ENCODE measurements around the gene KIAA0753. TPM values are rescaled to one million over a fixed set of nuclear protein-coding genes. Genes with fewer than 3 reads are reported as not detected.

KIAA0753 gene
- total and polyA plus RNA-seq, 8 donors: 3.8 to 138 (median 17.6) TPM

DNA sequence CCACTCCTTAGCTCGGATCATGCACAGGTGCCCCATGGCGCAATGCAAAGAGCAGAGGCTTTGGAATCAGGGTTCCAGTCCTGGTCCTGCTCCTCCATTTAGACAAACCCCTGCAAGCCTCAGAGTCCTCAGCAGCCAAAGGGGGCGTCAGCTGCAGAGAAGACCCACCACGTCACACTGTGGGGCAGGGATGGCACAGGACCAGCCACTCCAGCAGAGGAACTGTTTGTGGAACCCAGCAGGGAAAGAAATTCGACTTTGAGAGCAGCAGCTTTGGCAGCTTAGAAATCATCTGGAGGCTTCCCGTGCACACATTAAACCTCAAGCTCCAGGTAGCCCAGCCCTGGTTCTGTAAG lies 36.3 kb upstream of the KIAA0753 start:
- 46 to 67% (median 57%) methylated on average over 1 to 6 of the region's 6 CpGs for WGBS, 5 donors
- TF ChIP-seq EP300 (IDR thresholded peaks at IDR 0.05) (no peak), POLR2A (IDR thresholded peaks at IDR 0.05) (no peak), POLR2AphosphoS5 (IDR thresholded peaks at IDR 0.05) (no peak)
- TF ChIP-seq, protein P1, sequence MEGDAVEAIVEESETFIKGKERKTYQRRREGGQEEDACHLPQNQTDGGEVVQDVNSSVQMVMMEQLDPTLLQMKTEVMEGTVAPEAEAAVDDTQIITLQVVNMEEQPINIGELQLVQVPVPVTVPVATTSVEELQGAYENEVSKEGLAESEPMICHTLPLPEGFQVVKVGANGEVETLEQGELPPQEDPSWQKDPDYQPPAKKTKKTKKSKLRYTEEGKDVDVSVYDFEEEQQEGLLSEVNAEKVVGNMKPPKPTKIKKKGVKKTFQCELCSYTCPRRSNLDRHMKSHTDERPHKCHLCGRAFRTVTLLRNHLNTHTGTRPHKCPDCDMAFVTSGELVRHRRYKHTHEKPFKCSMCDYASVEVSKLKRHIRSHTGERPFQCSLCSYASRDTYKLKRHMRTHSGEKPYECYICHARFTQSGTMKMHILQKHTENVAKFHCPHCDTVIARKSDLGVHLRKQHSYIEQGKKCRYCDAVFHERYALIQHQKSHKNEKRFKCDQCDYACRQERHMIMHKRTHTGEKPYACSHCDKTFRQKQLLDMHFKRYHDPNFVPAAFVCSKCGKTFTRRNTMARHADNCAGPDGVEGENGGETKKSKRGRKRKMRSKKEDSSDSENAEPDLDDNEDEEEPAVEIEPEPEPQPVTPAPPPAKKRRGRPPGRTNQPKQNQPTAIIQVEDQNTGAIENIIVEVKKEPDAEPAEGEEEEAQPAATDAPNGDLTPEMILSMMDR (IDR thresholded peaks at IDR 0.05): no peak
- Histone ChIP-seq H3K4me1 (peaks cover 0 to 18% (median 15%) of the 10 kb centered on the region in 4 donors), H3K27ac (no peak overlapping the region), H3K36me3 (no peaks in the 10 kb centered on the region), H3K9me3 (no peaks in the 10 kb centered on the region), H3K4me3 (no peak overlapping the region), H3K27me3 (peaks cover 0 to 38% (median 3%) of the 10 kb centered on the region in 3 donors)
- intact Hi-C loops (cut with DNase I; ENCODE audit: low total_unique reads): no loop called here
- no peak for DNase-seq

DNA sequence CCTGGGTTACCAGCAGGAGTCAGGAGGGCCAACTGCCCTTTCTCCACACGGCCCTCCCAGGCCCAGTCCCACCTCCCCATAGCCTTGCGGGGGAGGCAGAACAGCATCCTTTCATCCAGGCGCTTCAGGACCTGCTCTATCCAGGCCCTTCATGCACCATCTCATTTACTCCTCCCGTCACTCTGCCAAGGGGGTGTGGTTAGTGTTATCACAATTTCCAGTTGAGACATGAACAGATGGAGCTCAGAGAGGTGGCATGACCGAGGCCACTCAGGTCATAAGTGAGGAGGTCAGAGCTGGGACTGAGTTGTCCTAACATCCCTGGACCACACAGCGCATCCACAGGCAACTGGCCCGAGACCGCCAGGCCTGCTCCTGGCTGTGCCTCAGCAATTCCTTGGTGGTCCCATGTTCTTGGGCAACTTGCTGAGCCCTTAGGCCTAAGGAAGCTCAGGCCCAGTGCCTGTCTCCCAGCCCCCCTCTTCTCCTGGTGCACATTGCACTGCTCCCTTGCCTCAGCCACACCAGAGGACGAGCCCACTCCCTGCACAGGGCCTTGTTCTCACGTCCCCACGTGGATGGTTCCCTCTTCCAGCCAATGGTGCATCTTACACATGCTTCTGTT lies 34.8 kb upstream of the KIAA0753 start:
- no peaks in the 10 kb centered on the region for H3K36me3 ChIP-seq
- peaks cover 0 to 17% (median 14%) of the 10 kb centered on the region in 4 donors for H3K4me1 ChIP-seq
- no peak for TF ChIP-seq EP300 (IDR thresholded peaks at IDR 0.05)
- TF ChIP-seq POLR2A (IDR thresholded peaks at IDR 0.05): no peak
- TF ChIP-seq, protein P1 (IDR thresholded peaks at IDR 0.05): no peak
- no peak for TF ChIP-seq POLR2AphosphoS5 (IDR thresholded peaks at IDR 0.05)
- no peak overlapping the region for H3K27ac ChIP-seq
- intact Hi-C loops (cut with DNase I; ENCODE audit: low total_unique reads): no loop called here
- no peak for DNase-seq
- no peak overlapping the region for H3K4me3 ChIP-seq
- H3K27me3 ChIP-seq: peaks cover 0 to 49% (median 3%) of the 10 kb centered on the region in 3 donors
- WGBS, 5 donors: 71 to 85% (median 77%) methylated on average over 11 of the region's 11 CpGs
- H3K9me3 ChIP-seq: no peaks in the 10 kb centered on the region

DNA sequence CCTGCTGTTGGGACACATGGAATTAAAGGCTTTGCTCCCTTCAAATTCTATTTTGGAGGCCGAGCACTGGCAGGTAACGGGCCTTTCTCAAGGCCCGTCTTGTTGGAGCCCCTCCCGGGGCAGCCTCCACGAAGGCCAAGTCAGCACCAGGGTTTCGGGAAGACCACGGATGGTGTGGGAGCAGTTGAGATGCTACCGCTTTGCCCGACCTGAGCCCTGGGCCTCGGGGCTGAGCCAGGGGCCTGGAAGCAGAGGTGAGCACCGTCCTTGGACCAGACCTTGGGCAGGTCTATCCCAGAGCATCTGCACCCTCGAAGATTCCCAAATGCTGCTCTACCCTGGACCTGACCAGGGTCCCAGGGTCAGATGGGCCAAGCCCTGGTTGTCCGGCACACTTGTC lies 34.1 kb upstream of the KIAA0753 start:
- no peak for TF ChIP-seq EP300 (IDR thresholded peaks at IDR 0.05)
- no peak for TF ChIP-seq POLR2A (IDR thresholded peaks at IDR 0.05)
- TF ChIP-seq, protein P1 (IDR thresholded peaks at IDR 0.05): no peak
- no peak for TF ChIP-seq POLR2AphosphoS5 (IDR thresholded peaks at IDR 0.05)
- Histone ChIP-seq H3K4me1 (peaks cover 0 to 17% (median 14%) of the 10 kb centered on the region in 4 donors), H3K27me3 (peaks cover 0 to 52% (median 3%) of the 10 kb centered on the region in 3 donors), H3K9me3 (no peaks in the 10 kb centered on the region), H3K36me3 (no peaks in the 10 kb centered on the region), H3K27ac (no peak overlapping the region), H3K4me3 (no peak overlapping the region)
- WGBS, 5 donors: 91 to 96% (median 94%) methylated on average over 11 to 13 of the region's 13 CpGs
- intact Hi-C loops (cut with DNase I; ENCODE audit: low total_unique reads): no loop called here
- no peak for DNase-seq

DNA sequence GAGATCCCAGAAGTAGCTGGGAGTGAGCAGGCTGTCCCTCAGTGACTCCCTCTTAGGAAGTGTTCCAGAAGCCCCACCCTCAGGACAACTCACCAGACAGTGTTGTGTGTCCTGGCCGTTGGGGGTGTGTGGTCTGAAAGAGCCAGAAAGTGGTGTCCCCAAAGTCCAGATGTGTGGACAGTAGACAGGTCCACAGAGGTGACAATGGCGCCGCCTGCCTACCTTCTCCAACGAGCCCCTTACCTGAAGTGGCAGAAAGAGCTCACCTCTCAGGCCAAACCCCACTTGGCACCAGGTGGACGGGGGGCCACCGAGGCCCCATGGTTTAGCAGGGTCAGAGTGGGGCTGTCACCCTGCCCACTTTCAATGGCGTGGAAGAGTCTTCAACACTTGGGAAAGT lies 30.9 kb upstream of the KIAA0753 start:
- peaks cover 0 to 45% (median 0%) of the 10 kb centered on the region in 3 donors for H3K27me3 ChIP-seq
- no peak overlapping the region for H3K4me3 ChIP-seq
- H3K36me3 ChIP-seq: no peaks in the 10 kb centered on the region
- TF ChIP-seq EP300 (IDR thresholded peaks at IDR 0.05) (no peak), POLR2A (IDR thresholded peaks at IDR 0.05) (no peak), POLR2AphosphoS5 (IDR thresholded peaks at IDR 0.05) (no peak)
- no peak overlapping the region for H3K27ac ChIP-seq
- intact Hi-C loops (cut with DNase I; ENCODE audit: low total_unique reads): no loop called here
- no peaks in the 10 kb centered on the region for H3K9me3 ChIP-seq
- no peak for DNase-seq
- 80 to 87% (median 85%) methylated on average over 6 to 7 of the region's 7 CpGs for WGBS, 5 donors
- peaks cover 0 to 3% (median under 1%) of the 10 kb centered on the region in 4 donors for H3K4me1 ChIP-seq

DNA sequence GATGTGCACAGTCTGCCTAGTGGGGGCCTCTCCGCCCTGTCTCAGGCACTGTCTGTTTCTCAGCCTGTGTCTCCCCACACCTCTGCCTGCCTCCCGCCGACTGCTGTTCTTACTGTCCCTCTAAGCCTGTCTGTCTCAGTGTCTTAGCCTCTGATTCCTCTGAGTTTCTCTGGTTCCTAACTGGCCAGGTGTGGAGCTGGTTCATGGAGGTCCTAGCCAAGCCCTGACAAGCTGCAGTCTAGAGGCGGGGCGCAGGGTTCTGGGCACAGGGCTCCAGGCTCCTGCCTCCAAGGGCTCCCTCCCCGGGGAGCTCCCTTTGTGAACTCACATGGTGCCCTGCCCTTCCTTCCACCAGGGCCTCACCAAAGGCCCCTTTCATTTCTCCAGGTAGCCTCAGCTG lies 30.5 kb upstream of the KIAA0753 start:
- Histone ChIP-seq H3K27me3 (peaks cover 0 to 41% (median 0%) of the 10 kb centered on the region in 3 donors), H3K4me1 (peaks cover 0 to 4% (median 1%) of the 10 kb centered on the region in 4 donors), H3K9me3 (no peaks in the 10 kb centered on the region), H3K27ac (no peak overlapping the region), H3K4me3 (no peak overlapping the region), H3K36me3 (no peaks in the 10 kb centered on the region)
- 77 to 89% (median 86%) methylated on average over 5 to 6 of the region's 6 CpGs for WGBS, 5 donors
- intact Hi-C loops (cut with DNase I; ENCODE audit: low total_unique reads): no loop called here
- DNase-seq: no peak
- TF ChIP-seq POLR2A (IDR thresholded peaks at IDR 0.05): no peak
- TF ChIP-seq, protein P1 (IDR thresholded peaks at IDR 0.05): no peak
- TF ChIP-seq POLR2AphosphoS5 (IDR thresholded peaks at IDR 0.05): no peak
- no peak for TF ChIP-seq EP300 (IDR thresholded peaks at IDR 0.05)
